Activated naive CD8-positive, alpha-beta T cell (primary cell): ENCODE data around the gene SDHB.
A peak's percentile ranks its signal among the peaks of the same experiment; 100 is the strongest.

ENCODE experiments used
- H3K27ac Mint-ChIP-seq: one replicate; pipeline ENCODE4 v1.8.0; 2021; ENCODE audit warnings: mixed read lengths
- H3K27me3 Mint-ChIP-seq: one replicate; pipeline ENCODE4 v1.8.0; 2021; ENCODE audit warnings: mixed read lengths
- H3K36me3 Mint-ChIP-seq: one replicate; pipeline ENCODE4 v1.8.0; 2021; ENCODE audit warnings: mixed read lengths
- H3K4me1 Mint-ChIP-seq: one replicate; pipeline ENCODE4 v1.8.0; 2021; ENCODE audit warnings: low read depth, mixed read lengths
- H3K4me3 Mint-ChIP-seq: one replicate; pipeline ENCODE4 v1.8.0; 2021; ENCODE audit warnings: mild to moderate bottlenecking, mixed read lengths
- H3K9me3 Mint-ChIP-seq: one replicate; pipeline ENCODE4 v1.8.0; 2021; ENCODE audit warnings: low read depth, mixed read lengths

Gene SDHB

GRCh38 chr1:17040135-17040534 lies 13.7 kb downstream of the SDHB start:
- Mint-ChIP-seq H3K4me1 (peaks cover 8% of the 10 kb centered on the region), H3K27me3 (no peaks in the 10 kb centered on the region), H3K36me3 (peaks cover 9% of the 10 kb centered on the region), H3K9me3 (no peaks in the 10 kb centered on the region), H3K4me3 (no peak overlapping the region), H3K27ac (no peak overlapping the region)

- Mint-ChIP-seq H3K4me1 (peaks cover 6% of the 10 kb centered on the region), H3K36me3 (peaks cover 7% of the 10 kb centered on the region), H3K27me3 (no peaks in the 10 kb centered on the region), H3K4me3 (no peak overlapping the region), H3K9me3 (no peaks in the 10 kb centered on the region), H3K27ac (no peak overlapping the region)
Observed at GRCh38 chr1:17039522-17039921, 14.3 kb downstream of the SDHB start.

GRCh38 chr1:17033481-17033880 lies 20.4 kb downstream of the SDHB start:
- H3K4me1 Mint-ChIP-seq = peaks cover 7% of the 10 kb centered on the region
- no peak overlapping the region for H3K27ac Mint-ChIP-seq
- no peaks in the 10 kb centered on the region for H3K27me3 Mint-ChIP-seq
- no peak overlapping the region for H3K4me3 Mint-ChIP-seq
- H3K36me3 Mint-ChIP-seq = peaks cover 2% of the 10 kb centered on the region
- no peaks in the 10 kb centered on the region for H3K9me3 Mint-ChIP-seq

- Mint-ChIP-seq H3K27ac (no peak overlapping the region), H3K27me3 (no peaks in the 10 kb centered on the region), H3K4me3 (no peak overlapping the region), H3K4me1 (peaks cover 3% of the 10 kb centered on the region), H3K9me3 (no peaks in the 10 kb centered on the region), H3K36me3 (peaks cover 8% of the 10 kb centered on the region)
Observed at GRCh38 chr1:17032741-17033140, 21.1 kb downstream of the SDHB start.

GRCh38 chr1:17031436-17031835 lies 22.4 kb downstream of the SDHB start:
- Mint-ChIP-seq H3K27ac (no peak overlapping the region), H3K27me3 (no peaks in the 10 kb centered on the region), H3K36me3 (peaks cover 8% of the 10 kb centered on the region), H3K9me3 (no peaks in the 10 kb centered on the region), H3K4me3 (no peak overlapping the region), H3K4me1 (peaks cover 3% of the 10 kb centered on the region)

- no peaks in the 10 kb centered on the region for H3K27me3 Mint-ChIP-seq
- H3K9me3 Mint-ChIP-seq = no peaks in the 10 kb centered on the region
- peaks cover 3% of the 10 kb centered on the region for H3K4me1 Mint-ChIP-seq
- H3K36me3 Mint-ChIP-seq = peaks cover 8% of the 10 kb centered on the region
- no peak overlapping the region for H3K4me3 Mint-ChIP-seq
- H3K27ac Mint-ChIP-seq = no peak overlapping the region
Observed at GRCh38 chr1:17030206-17030605, 23.6 kb downstream of the SDHB start.

- Mint-ChIP-seq H3K36me3 (peaks cover 8% of the 10 kb centered on the region), H3K27ac (no peak overlapping the region), H3K27me3 (no peaks in the 10 kb centered on the region), H3K9me3 (no peaks in the 10 kb centered on the region), H3K4me3 (no peak overlapping the region), H3K4me1 (peaks cover 2% of the 10 kb centered on the region)
Observed at GRCh38 chr1:17028662-17029188, 25.1 kb downstream of the SDHB start.

- H3K27ac Mint-ChIP-seq = no peak overlapping the region
- no peaks in the 10 kb centered on the region for H3K27me3 Mint-ChIP-seq
- H3K4me3 Mint-ChIP-seq = no peak overlapping the region
- no peaks in the 10 kb centered on the region for H3K4me1 Mint-ChIP-seq
- H3K36me3 Mint-ChIP-seq = peaks cover 8% of the 10 kb centered on the region
- H3K9me3 Mint-ChIP-seq = no peaks in the 10 kb centered on the region
Observed at GRCh38 chr1:17027900-17028299, 25.9 kb downstream of the SDHB start.

- no peaks in the 10 kb centered on the region for H3K4me1 Mint-ChIP-seq
- H3K27ac Mint-ChIP-seq = no peak overlapping the region
- peaks cover 8% of the 10 kb centered on the region for H3K36me3 Mint-ChIP-seq
- no peaks in the 10 kb centered on the region for H3K27me3 Mint-ChIP-seq
- no peak overlapping the region for H3K4me3 Mint-ChIP-seq
- H3K9me3 Mint-ChIP-seq = no peaks in the 10 kb centered on the region
Observed at GRCh38 chr1:17027403-17027802, 26.4 kb downstream of the SDHB start.

GRCh38 chr1:17024721-17025120 lies 29.1 kb downstream of the SDHB start:
- Mint-ChIP-seq H3K4me3 (no peak overlapping the region), H3K27ac (no peak overlapping the region), H3K27me3 (no peaks in the 10 kb centered on the region), H3K9me3 (no peaks in the 10 kb centered on the region), H3K4me1 (peaks cover 1% of the 10 kb centered on the region), H3K36me3 (peaks cover 8% of the 10 kb centered on the region)

GRCh38 chr1:17023573-17023972 lies 30.3 kb downstream of the SDHB start:
- Mint-ChIP-seq H3K4me1 (peaks cover 1% of the 10 kb centered on the region), H3K4me3 (no peak overlapping the region), H3K36me3 (peaks cover 8% of the 10 kb centered on the region), H3K9me3 (no peaks in the 10 kb centered on the region), H3K27me3 (no peaks in the 10 kb centered on the region), H3K27ac (peak overlapping the region; percentile 30)

GRCh38 chr1:17023102-17023501 lies 30.7 kb downstream of the SDHB start:
- peak overlapping the region; percentile 22 for H3K27ac Mint-ChIP-seq

GRCh38 chr1:17021896-17022295 lies 31.9 kb downstream of the SDHB start:
- Mint-ChIP-seq H3K9me3 (no peaks in the 10 kb centered on the region), H3K36me3 (no peaks in the 10 kb centered on the region), H3K4me3 (no peak overlapping the region), H3K27me3 (no peaks in the 10 kb centered on the region), H3K27ac (no peak overlapping the region), H3K4me1 (peaks cover 1% of the 10 kb centered on the region)

More at GRCh38 chr1:17023102-17023501, 30.7 kb downstream of the SDHB start:
- Mint-ChIP-seq H3K4me3 (no peak overlapping the region), H3K4me1 (peaks cover 1% of the 10 kb centered on the region), H3K27me3 (no peaks in the 10 kb centered on the region), H3K36me3 (peaks cover 4% of the 10 kb centered on the region), H3K9me3 (no peaks in the 10 kb centered on the region)

- no peaks in the 10 kb centered on the region for H3K36me3 Mint-ChIP-seq
- H3K27me3 Mint-ChIP-seq = no peaks in the 10 kb centered on the region
- H3K9me3 Mint-ChIP-seq = no peaks in the 10 kb centered on the region
- H3K27ac Mint-ChIP-seq = no peak overlapping the region
- peaks cover 1% of the 10 kb centered on the region for H3K4me1 Mint-ChIP-seq
- H3K4me3 Mint-ChIP-seq = no peak overlapping the region
Observed at GRCh38 chr1:17020502-17020901, 33.3 kb downstream of the SDHB start.

- Mint-ChIP-seq H3K9me3 (no peaks in the 10 kb centered on the region), H3K27me3 (no peaks in the 10 kb centered on the region), H3K27ac (peak overlapping the region; percentile 61), H3K36me3 (no peaks in the 10 kb centered on the region), H3K4me1 (peaks cover 1% of the 10 kb centered on the region), H3K4me3 (no peak overlapping the region)
Observed at GRCh38 chr1:17018849-17019248, 35.0 kb downstream of the SDHB start.

- Mint-ChIP-seq H3K36me3 (no peaks in the 10 kb centered on the region), H3K27me3 (no peaks in the 10 kb centered on the region), H3K4me1 (peaks cover 1% of the 10 kb centered on the region), H3K27ac (no peak overlapping the region), H3K9me3 (no peaks in the 10 kb centered on the region), H3K4me3 (no peak overlapping the region)
Observed at GRCh38 chr1:17017435-17017834, 36.4 kb downstream of the SDHB start.
